ENCODE data around the gene RASSF3. TPM values are rescaled to one million over a fixed set of nuclear protein-coding genes. Genes with fewer than 3 reads are reported as not detected.
"Not testable (repeated sequence)": the region's sequence is repeated elsewhere in the genome, so short reads cannot be mapped to it uniquely, and the experiment has no call there.

The RASSF3 gene
- total and polyA plus RNA-seq, 2 experiments from 2014 or later = 20.6 to 39.6 TPM

DNA sequence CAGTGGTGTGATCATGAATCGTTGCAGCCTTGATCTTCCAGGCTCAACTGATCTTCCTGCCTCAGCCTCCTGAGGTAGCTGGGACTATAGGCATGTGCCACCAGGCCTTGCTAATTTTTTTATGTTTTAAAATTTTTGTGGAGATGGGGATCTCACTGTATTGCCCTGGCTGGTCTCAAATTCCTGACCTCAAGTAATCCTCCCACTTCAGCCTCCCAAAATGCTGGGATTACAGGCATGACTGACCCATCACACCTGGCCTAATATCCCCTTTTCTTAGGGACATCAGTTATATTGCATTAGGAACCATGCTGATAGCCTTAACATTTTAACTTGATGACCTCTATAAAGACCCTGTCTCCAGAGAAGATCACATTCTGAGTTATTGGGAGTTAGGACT, 42.8 kb downstream of the RASSF3 start:
- no peaks in the 10 kb centered on the region for H3K9me3 Mint-ChIP-seq
- H3K4me3 ChIP-seq = no peak overlapping the region
- ATAC-seq (no peak), DNase-seq (ENCODE audit: low spot score) (no peak)
- no peak overlapping the region for H3K4me2 ChIP-seq
- H3K79me2 ChIP-seq (replicated peaks; ENCODE audit: insufficient read depth) = peaks cover 96% of the 10 kb centered on the region
- H3K36me3 ChIP-seq (ENCODE audit: insufficient read depth) = no peaks in the 10 kb centered on the region
- H3K27ac ChIP-seq (ENCODE audit: low read depth) = no peak overlapping the region
- no peaks in the 10 kb centered on the region for H3K27me3 ChIP-seq (ENCODE audit: insufficient read depth)
- H3K4me1 Mint-ChIP-seq = peaks cover 18% of the 10 kb centered on the region
- no peak overlapping the region for H3K4me3 Mint-ChIP-seq
- no peaks in the 10 kb centered on the region for H3K36me3 Mint-ChIP-seq (ENCODE audit: low read depth)
- H3K27me3 Mint-ChIP-seq (ENCODE audit: insufficient read depth, low read depth, poor library complexity) = peaks cover 4% of the 10 kb centered on the region
- H3K4me1 ChIP-seq (ENCODE audit: insufficient read depth) = peaks cover 28% of the 10 kb centered on the region
- peak overlapping the region; percentile 3; the same call in 1 of the 2 replicates for H3K27ac Mint-ChIP-seq
- no peak overlapping the region for H2AFZ ChIP-seq
- TF ChIP-seq CREB1 (CRISPR knock-in tag; IDR thresholded peaks at IDR 0.05; ENCODE audit: low read depth) = no peak
- TF ChIP-seq STAT1 (IDR thresholded peaks at IDR 0.05; ENCODE audit: unreplicated experiment) = no peak
- no peaks in the 10 kb centered on the region for H3K9me2 ChIP-seq (ENCODE audit: insufficient read depth)
- 0 out of 2 replicates have a peak, but pooled peaks cover 2% of the 10 kb centered on the region for H3F3A ChIP-seq (replicated peaks; ENCODE audit: low read depth)
- H4K20me1 ChIP-seq (replicated peaks; ENCODE audit: insufficient read depth) = peaks cover 18% of the 10 kb centered on the region; the same call in 1 of the 2 replicates

DNA sequence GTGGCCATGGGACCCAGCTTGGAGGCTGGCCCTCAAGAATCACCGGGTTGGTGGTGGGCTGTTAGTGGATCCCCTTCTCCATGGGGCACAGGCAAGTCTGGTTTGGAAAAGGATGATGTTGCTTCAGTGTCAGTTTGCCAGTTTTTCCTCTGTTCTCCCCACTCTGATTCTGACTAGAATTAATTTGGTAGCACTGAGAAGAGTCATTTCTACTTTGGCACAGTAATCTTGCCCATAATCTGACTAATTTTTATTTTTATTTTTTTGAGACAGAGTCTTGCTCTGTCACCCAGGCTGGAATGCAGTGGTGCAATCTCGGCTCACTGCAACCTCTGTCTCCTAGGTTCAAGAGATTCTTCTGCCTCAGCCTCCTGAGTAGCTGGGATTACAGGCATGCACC, 43.6 kb downstream of the RASSF3 start:
- not testable (repeated sequence) for DNase-seq (ENCODE audit: low spot score); H3K36me3 ChIP-seq (ENCODE audit: insufficient read depth); H3K4me3 Mint-ChIP-seq; H2AFZ ChIP-seq; ATAC-seq; H3K36me3 Mint-ChIP-seq (ENCODE audit: low read depth); H3F3A ChIP-seq (replicated peaks; ENCODE audit: low read depth); H3K27me3 ChIP-seq (ENCODE audit: insufficient read depth); H3K4me3 ChIP-seq; H3K9me3 Mint-ChIP-seq; H3K9me2 ChIP-seq (ENCODE audit: insufficient read depth); H3K27me3 Mint-ChIP-seq (ENCODE audit: insufficient read depth, low read depth, poor library complexity); H3K4me2 ChIP-seq; H3K27ac Mint-ChIP-seq
- peaks cover 98% of the 10 kb centered on the region for H3K79me2 ChIP-seq (replicated peaks; ENCODE audit: insufficient read depth)
- peaks cover 18% of the 10 kb centered on the region for H3K4me1 Mint-ChIP-seq
- peaks cover 28% of the 10 kb centered on the region for H3K4me1 ChIP-seq (ENCODE audit: insufficient read depth)
- 0 out of 2 replicates have a peak overlapping the region, but pooled peaks have one; percentile 6 for H3K27ac ChIP-seq (ENCODE audit: low read depth)
- H4K20me1 ChIP-seq (replicated peaks; ENCODE audit: insufficient read depth) = peaks cover 21% of the 10 kb centered on the region; the same call in 1 of the 2 replicates

DNA sequence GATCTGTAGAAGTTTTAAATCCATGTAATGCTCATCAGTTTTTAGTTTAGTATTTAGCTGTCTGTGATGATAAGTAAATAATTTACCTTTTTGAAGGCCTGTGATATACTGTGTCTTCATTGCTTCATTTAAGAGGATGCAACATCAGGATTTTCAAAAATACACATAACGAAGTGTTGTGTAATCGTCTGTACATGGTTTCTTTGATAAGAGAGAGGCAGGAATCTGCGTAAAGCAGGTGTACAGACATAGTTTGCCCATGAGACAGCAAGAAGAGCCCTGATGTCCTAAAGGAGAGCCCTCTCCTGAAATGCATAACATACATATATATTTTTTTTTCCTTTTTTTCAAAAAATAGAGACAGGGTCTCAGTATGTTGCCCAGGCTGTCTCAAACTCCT, 44.8 kb downstream of the RASSF3 start:
- DNase-seq (ENCODE audit: low spot score) (no peak), ATAC-seq (no peak)
- Histone ChIP-seq H3K79me2 (replicated peaks; ENCODE audit: insufficient read depth) (peaks cover 97% of the 10 kb centered on the region), H3K4me2 (no peak overlapping the region), H3K9me2 (ENCODE audit: insufficient read depth) (no peaks in the 10 kb centered on the region), H3K27me3 (ENCODE audit: insufficient read depth) (no peaks in the 10 kb centered on the region), H3K27ac (ENCODE audit: low read depth) (no peak overlapping the region), H3K4me1 (ENCODE audit: insufficient read depth) (peaks cover 18% of the 10 kb centered on the region), H2AFZ (no peak overlapping the region), H3F3A (replicated peaks; ENCODE audit: low read depth) (0 out of 2 replicates have a peak, but pooled peaks cover 2% of the 10 kb centered on the region), H3K36me3 (ENCODE audit: insufficient read depth) (no peaks in the 10 kb centered on the region), H3K4me3 (no peak overlapping the region), H4K20me1 (replicated peaks; ENCODE audit: insufficient read depth) (peaks cover 16% of the 10 kb centered on the region)
- Mint-ChIP-seq H3K4me1 (peaks cover 8% of the 10 kb centered on the region), H3K27ac (no peak overlapping the region), H3K9me3 (no peaks in the 10 kb centered on the region), H3K36me3 (ENCODE audit: low read depth) (no peaks in the 10 kb centered on the region), H3K27me3 (ENCODE audit: insufficient read depth, low read depth, poor library complexity) (peaks cover 4% of the 10 kb centered on the region), H3K4me3 (no peak overlapping the region)
- TF ChIP-seq NANOG (IDR thresholded peaks at IDR 0.05; ENCODE audit: borderline replicate concordance) (no peak), POLR2AphosphoS5 (IDR thresholded peaks at IDR 0.05; ENCODE audit: low read depth) (no peak), STAT1 (IDR thresholded peaks at IDR 0.05; ENCODE audit: unreplicated experiment) (no peak), JUNB (IDR thresholded peaks at IDR 0.05; ENCODE audit: unreplicated experiment) (no peak), EZH2 (IDR thresholded peaks at IDR 0.05; ENCODE audit: low read depth, unreplicated experiment) (no peak), CREB1 (CRISPR knock-in tag; IDR thresholded peaks at IDR 0.05; ENCODE audit: low read depth) (no peak), ZNF114 (CRISPR knock-in tag; IDR thresholded peaks at IDR 0.05) (no peak), EZH2phosphoT487 (IDR thresholded peaks at IDR 0.05; ENCODE audit: unreplicated experiment) (no peak)
- TF ChIP-seq, protein P1, sequence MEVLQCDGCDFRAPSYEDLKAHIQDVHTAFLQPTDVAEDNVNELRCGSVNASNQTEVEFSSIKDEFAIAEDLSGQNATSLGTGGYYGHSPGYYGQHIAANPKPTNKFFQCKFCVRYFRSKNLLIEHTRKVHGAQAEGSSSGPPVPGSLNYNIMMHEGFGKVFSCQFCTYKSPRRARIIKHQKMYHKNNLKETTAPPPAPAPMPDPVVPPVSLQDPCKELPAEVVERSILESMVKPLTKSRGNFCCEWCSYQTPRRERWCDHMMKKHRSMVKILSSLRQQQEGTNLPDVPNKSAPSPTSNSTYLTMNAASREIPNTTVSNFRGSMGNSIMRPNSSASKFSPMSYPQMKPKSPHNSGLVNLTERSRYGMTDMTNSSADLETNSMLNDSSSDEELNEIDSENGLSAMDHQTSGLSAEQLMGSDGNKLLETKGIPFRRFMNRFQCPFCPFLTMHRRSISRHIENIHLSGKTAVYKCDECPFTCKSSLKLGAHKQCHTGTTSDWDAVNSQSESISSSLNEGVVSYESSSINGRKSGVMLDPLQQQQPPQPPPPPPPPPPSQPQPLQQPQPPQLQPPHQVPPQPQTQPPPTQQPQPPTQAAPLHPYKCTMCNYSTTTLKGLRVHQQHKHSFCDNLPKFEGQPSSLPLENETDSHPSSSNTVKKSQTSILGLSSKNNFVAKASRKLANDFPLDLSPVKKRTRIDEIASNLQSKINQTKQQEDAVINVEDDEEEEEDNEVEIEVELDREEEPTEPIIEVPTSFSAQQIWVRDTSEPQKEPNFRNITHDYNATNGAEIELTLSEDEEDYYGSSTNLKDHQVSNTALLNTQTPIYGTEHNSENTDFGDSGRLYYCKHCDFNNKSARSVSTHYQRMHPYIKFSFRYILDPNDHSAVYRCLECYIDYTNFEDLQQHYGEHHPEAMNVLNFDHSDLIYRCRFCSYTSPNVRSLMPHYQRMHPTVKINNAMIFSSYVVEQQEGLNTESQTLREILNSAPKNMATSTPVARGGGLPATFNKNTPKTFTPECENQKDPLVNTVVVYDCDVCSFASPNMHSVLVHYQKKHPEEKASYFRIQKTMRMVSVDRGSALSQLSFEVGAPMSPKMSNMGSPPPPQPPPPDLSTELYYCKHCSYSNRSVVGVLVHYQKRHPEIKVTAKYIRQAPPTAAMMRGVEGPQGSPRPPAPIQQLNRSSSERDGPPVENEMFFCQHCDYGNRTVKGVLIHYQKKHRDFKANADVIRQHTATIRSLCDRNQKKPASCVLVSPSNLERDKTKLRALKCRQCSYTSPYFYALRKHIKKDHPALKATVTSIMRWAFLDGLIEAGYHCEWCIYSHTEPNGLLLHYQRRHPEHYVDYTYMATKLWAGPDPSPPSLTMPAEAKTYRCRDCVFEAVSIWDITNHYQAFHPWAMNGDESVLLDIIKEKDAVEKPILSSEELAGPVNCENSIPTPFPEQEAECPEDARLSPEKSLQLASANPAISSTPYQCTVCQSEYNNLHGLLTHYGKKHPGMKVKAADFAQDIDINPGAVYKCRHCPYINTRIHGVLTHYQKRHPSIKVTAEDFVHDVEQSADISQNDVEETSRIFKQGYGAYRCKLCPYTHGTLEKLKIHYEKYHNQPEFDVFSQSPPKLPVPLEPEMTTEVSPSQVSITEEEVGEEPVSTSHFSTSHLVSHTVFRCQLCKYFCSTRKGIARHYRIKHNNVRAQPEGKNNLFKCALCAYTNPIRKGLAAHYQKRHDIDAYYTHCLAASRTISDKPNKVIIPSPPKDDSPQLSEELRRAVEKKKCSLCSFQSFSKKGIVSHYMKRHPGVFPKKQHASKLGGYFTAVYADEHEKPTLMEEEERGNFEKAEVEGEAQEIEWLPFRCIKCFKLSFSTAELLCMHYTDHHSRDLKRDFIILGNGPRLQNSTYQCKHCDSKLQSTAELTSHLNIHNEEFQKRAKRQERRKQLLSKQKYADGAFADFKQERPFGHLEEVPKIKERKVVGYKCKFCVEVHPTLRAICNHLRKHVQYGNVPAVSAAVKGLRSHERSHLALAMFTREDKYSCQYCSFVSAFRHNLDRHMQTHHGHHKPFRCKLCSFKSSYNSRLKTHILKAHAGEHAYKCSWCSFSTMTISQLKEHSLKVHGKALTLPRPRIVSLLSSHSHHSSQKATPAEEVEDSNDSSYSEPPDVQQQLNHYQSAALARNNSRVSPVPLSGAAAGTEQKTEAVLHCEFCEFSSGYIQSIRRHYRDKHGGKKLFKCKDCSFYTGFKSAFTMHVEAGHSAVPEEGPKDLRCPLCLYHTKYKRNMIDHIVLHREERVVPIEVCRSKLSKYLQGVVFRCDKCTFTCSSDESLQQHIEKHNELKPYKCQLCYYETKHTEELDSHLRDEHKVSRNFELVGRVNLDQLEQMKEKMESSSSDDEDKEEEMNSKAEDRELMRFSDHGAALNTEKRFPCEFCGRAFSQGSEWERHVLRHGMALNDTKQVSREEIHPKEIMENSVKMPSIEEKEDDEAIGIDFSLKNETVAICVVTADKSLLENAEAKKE (CRISPR knock-in tag; IDR thresholded peaks at IDR 0.05) = no peak
- TF ChIP-seq, protein P2, sequence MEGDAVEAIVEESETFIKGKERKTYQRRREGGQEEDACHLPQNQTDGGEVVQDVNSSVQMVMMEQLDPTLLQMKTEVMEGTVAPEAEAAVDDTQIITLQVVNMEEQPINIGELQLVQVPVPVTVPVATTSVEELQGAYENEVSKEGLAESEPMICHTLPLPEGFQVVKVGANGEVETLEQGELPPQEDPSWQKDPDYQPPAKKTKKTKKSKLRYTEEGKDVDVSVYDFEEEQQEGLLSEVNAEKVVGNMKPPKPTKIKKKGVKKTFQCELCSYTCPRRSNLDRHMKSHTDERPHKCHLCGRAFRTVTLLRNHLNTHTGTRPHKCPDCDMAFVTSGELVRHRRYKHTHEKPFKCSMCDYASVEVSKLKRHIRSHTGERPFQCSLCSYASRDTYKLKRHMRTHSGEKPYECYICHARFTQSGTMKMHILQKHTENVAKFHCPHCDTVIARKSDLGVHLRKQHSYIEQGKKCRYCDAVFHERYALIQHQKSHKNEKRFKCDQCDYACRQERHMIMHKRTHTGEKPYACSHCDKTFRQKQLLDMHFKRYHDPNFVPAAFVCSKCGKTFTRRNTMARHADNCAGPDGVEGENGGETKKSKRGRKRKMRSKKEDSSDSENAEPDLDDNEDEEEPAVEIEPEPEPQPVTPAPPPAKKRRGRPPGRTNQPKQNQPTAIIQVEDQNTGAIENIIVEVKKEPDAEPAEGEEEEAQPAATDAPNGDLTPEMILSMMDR (conservative IDR thresholded peaks at IDR 0.05; ENCODE audit: low read depth in 2 of 2) = no peak
